Measurements from ENCODE around the gene RFFL. TPM values are rescaled to one million over a fixed set of nuclear protein-coding genes. Genes with fewer than 3 reads are reported as not detected.

The RFFL gene
- total RNA-seq, 4 donors from 2014 or later, result 13.2 to 18.9 (median 18.1) TPM

DNA sequence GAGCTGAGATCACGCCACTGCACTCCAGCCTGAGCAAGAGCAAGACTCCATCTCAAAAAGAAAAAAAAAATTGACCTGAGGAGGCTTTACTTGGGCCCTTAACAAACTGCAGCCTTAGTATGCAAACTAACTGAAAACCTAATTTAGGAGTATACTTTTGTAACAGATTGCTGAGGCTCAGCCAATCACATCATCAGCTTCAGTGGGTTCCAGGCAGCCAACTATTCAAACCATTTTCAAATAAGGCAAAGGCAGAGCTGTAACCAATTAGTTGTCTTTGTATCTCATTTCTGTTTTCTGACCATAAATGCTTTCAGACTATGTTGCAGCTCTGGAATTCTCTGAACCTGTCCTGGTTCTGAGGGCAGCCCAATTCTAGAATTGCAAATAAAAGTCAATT lies 32.2 kb upstream of the RFFL start:
- TF ChIP-seq, protein P1, sequence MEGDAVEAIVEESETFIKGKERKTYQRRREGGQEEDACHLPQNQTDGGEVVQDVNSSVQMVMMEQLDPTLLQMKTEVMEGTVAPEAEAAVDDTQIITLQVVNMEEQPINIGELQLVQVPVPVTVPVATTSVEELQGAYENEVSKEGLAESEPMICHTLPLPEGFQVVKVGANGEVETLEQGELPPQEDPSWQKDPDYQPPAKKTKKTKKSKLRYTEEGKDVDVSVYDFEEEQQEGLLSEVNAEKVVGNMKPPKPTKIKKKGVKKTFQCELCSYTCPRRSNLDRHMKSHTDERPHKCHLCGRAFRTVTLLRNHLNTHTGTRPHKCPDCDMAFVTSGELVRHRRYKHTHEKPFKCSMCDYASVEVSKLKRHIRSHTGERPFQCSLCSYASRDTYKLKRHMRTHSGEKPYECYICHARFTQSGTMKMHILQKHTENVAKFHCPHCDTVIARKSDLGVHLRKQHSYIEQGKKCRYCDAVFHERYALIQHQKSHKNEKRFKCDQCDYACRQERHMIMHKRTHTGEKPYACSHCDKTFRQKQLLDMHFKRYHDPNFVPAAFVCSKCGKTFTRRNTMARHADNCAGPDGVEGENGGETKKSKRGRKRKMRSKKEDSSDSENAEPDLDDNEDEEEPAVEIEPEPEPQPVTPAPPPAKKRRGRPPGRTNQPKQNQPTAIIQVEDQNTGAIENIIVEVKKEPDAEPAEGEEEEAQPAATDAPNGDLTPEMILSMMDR (IDR thresholded peaks at IDR 0.05; ENCODE audit: low read depth), result no peak

DNA sequence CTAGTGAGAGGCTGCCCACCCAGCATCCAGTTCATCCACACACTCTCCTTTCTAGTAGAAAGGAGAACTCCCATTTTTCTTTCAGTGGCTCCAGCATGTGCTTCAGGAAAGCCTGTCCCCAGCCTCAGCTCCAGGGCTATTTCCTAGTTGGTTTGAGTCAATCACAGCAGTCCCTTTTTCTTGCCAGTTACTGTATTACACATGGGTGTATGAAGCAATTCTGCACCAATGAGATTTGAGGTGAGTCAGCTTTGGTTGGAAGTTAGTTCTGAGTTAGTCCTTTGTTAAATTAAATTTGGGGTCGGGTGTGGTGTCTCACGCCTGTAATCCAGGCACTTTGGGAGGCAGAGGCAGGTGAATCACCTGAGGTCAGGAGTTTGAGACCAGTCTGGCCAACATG lies 31.4 kb upstream of the RFFL start:
- TF ChIP-seq, protein P1 (IDR thresholded peaks at IDR 0.05; ENCODE audit: low read depth), result no peak

DNA sequence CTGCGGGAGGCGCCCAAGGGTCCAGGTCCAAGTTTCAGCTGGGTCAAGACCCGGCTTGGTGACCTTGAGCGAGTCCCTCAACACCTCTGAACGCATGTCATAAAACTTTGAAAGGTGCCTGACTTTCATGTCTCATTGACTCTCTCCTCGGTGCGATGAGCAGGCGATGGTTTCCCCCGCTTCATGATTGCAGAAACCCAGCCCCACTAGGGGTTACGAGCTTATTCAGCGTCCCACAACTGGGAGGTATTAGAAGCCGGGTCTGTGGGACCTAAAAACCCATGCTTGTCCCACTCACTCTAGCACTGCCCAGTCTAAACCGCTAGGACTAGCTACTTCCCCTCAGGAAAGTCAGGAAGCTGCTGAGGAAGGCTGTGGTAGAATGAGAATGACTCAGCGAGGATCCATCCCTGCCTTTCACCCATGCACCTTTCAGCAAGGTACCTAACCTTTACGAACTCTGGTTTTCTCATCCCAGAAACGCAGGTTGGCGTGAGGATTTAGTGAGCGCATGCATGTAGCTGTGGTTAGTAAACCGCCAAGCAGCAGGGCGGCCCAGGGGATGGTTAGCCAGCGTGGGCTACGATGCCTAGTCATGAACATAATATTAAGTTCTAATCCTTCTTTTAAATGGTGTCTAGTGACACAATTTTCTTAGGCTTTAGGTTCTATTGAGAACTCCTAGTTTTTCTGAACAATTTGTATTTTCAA lies 26.2 kb upstream of the RFFL start:
- TF ChIP-seq, protein P1 (IDR thresholded peaks at IDR 0.05; ENCODE audit: low read depth), result no peak

DNA sequence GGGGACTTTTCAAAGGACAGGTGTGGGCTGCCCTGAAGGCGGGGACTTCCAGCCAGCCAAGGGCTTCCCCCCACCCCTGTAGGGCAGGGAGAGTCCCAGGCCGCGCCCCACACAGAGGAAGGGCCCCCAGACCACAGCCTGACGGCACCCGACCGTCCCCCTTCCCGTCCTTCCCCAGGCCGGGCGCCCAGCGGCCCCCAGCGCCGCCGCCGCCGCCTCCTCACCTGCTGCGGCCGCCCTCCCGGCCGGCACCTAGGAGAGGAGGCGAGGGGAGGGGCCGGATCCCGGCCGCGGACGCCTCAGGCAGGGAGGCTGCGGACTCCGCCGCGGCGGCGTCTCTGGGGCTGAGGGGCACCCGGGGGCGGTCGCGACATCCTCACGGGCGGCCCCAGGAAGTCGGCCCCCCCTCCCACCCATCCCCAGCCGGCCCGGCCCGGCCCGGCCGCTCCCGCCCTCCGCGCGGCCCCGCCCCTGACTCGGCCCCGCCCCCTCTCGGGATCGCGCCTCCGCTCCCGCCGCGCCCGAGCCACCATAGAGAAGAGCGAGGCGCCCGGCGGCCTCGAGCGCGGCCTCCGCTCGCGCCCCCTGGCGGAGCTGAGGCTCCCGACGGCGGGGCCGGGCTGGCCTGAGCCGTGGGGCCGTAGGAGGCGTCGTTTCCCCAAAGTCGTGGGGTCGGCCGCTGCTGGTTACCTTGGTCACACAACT lies 25.5 kb upstream of the RFFL start:
- TF ChIP-seq, protein P1 (IDR thresholded peaks at IDR 0.05; ENCODE audit: low read depth), result no peak

DNA sequence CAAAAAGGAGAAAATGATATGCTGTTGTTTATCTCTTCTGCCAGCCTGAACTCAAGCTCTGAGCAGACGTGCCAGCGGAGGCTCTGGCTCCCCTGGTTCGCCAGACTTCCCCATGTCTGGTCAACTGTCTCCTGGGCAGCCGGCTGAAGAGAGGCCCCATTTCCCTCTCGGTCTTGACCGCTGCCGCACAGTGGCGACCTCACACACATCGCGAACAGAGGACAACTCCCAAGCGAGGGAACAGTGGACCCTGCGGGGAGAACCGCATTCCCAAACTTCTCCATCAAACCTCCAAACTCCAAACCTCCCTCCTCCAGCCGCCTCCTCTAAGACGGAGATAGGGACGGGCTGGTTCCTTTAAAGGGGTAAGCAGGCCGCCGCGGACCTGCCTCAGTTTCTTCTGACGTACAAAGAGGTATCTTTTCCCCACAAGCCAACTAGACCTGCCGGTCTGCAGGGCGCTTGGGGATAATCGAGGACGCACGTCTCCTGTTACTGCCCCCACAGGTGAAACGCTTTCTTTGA lies 24.9 kb upstream of the RFFL start:
- TF ChIP-seq, protein P1 (IDR thresholded peaks at IDR 0.05; ENCODE audit: low read depth), result no peak

DNA sequence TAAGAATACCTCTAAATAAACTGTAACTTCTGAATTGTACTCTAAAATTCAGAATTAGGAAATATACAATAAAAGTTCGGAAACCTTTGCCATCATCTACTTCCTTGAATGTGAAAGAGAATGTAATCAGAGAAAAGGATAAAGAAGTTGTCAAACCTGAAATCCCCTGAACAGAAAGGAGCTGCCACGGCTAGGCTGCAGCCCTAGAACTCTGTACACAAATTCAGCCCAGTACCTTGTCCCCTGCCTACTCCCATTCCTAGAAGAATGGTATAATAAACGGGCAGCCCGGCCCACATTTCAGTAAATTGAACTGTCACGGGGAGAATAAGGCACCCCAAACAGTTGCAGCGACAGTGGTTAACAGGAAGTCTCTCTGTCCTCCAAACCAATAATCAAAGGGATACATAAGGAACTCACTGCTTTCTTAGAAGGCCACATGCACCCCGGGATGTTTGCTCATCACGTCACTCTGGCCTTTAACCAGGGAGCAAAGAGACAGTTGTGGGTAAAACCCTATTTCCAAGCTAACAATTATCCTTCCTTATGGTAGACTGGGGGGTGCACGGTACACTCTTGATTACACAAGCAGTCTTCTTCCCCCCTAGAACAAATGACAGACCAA lies 24.3 kb upstream of the RFFL start:
- TF ChIP-seq, protein P1 (IDR thresholded peaks at IDR 0.05; ENCODE audit: low read depth), result no peak

Data from subcutaneous adipose tissue (tissue), 4 donors.